Activated CD8-positive, alpha-beta memory T cell treated with anti-CD3 and anti-CD28 coated beads, Interleukin-2, amount 50 U/mL, for 1 hour (primary cell): Measurements from ENCODE around the gene DNAJC11.
"Not testable (repeated sequence)": the region's sequence is repeated elsewhere in the genome, so short reads cannot be mapped to it uniquely, and the experiment has no call there.

Experiments used
- DNase-seq: peaks from one replicate; pipeline ENCODE4 v3.0.0-alpha.2; 2020; ENCODE audit errors: extremely low read depth

The DNAJC11 gene

DNA sequence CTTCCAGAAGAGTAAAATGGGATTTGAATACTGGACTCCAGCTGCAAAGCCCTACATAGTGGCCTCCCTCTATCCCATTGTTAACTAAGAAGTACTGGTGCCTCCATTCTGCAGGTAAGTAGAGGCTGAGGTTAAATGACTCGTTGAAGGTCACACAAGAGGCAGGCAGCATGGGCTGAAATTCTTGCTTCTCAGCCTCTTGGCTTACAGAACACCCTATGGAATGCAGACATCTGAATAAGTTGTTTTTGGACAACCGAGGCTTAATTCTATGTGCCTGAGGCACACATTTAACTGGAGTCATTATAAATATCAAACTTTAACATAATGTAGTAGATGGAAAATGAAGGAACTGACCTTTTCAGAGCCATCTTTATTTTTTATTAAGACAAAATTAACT, 5.7 kb downstream of the DNAJC11 start:
- no peak for DNase-seq

DNA sequence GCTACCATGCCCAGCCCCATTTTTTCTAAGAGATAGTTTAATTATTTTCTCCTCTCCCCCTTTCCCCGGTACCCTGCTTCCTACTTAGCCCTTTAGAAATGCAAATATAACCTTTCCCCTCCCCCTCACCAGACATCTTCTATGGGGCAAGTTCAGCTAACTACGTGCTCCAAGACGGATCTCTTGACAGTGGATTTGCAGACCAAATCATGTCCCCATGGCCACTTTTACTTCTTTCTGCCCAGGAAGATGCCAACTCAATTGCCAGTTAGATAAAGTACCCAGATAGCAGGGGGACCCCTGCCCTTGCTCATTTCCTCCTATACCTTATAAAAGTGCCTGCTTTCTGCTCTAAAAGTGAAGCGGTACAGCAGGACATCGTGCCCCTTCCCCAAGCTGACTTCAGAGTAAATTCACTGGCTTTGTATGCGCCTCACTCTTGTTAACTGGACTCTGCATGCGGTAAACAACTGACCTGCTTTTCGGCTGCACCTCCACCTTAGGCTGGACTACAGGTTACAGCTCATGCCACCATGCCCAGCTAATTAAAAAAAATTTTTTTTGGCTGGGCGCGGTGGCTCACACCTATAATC, 7.4 kb downstream of the DNAJC11 start:
- DNase-seq = no peak

DNA sequence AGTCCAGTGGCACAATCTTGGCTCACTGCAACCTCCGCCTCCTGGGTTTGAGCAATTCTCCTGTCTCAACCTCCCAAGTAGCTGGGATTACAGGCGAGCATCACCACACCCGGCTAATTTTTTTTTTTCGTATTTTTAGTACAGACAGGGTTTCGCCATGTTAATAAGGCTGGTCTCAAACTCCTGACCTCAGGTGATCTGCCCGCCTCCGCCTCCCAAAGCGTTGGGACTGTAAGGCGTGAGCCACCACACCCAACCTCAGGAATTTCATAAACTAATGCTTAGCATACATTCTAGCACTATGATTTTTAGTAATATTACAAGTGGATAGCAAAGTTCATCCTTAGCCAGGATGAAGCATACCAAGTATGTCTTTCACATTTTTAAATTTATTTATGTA, 8.7 kb downstream of the DNAJC11 start:
- no peak for DNase-seq

DNA sequence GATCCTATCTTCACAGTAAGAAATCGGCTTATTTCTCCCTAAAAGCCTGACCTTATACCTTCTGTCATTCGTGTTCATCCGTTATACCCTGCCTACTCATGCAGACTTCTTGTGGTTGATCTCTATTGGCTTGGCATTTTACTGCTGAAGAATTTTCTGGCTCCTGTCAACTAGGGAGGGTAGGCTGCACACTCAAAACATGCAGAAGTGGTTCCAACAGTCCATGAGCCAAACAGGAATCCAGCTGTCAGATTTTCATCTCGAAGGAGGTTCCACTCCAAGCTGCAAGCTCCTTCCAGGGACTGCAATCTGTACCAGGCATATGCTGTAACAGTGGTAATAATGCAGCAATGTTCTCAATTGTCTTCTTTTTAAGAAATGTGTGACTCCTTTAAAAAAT, 10.1 kb downstream of the DNAJC11 start:
- DNase-seq = no peak

DNA sequence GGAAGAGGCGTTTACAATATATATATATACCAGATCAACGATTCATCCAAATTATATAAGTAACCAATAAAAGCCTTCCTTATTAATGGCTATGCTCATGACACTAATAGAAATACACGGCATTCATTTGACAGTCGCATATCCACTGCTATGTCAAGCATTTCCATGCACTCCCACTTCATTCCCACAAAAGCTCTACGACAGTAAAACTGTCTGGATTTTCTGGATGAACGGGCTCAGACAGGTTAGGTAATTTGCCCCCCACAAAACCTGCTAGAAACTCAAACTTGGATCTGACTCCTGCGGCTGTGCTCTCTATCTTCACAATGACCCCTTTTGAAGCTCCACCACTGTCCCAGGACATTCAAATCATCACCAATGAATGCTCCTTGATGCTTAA, 11.4 kb downstream of the DNAJC11 start:
- DNase-seq = no peak

- no peak for DNase-seq
Measured at GRCh38 chr1:6688757-6689156, 12.9 kb downstream of the DNAJC11 start.

GRCh38 chr1:6688001-6688400, 13.6 kb downstream of the DNAJC11 start:
- DNase-seq = no peak

- DNase-seq = no peak
Measured at GRCh38 chr1:6686294-6686693, 15.3 kb downstream of the DNAJC11 start.

- DNase-seq = no peak
Measured at GRCh38 chr1:6685381-6685780, 16.2 kb downstream of the DNAJC11 start.

- DNase-seq = no peak
Measured at GRCh38 chr1:6683434-6683833, 18.2 kb downstream of the DNAJC11 start.

DNA sequence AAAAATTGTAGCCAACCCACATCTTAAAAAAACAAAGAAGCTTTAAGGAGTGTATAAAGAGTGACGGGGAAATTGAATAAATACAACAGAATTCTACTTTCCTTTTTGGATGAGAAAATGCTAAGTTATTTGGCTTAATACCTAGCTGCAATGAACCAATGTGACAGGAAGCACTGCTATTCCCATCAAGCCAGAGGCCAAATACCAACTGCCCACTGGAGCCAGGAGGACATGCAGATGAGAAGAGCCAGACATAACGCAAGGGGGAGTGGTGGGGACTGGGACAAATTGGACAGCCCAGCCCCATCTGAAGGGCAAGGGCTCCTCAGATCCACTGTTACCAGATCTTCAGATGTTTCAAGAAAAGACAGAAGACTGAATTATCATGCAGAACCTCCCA, 25.7 kb downstream of the DNAJC11 start:
- DNase-seq = no peak

GRCh38 chr1:6674771-6675170, 26.8 kb downstream of the DNAJC11 start:
- DNase-seq = no peak

DNA sequence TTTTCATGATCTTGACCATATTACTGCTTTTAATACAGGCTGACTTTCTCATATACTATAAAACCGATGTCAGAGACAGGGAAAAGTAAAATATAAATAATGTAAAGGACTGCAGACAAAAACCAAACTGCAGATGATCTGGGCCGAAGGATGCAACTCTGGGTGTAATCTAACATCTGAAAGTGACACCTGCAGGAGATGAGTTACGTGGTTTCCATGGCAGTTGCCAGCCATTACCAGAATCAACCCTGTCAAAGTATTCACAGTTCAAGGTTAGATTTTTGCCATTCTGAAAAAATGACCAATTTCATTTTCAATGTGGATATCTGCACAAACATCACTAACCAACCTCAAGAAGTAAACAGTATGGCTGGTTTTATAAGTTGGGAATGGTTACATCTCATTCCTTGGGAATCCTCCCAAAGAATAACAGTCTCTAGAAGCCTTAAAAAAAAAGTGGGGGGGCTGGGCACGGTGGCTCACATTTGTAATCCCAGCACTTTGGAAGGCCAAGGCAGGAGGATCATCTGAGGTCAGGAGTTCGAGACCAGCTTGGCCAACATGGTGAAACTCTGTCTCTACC, 27.7 kb downstream of the DNAJC11 start:
- no peak for DNase-seq

DNA sequence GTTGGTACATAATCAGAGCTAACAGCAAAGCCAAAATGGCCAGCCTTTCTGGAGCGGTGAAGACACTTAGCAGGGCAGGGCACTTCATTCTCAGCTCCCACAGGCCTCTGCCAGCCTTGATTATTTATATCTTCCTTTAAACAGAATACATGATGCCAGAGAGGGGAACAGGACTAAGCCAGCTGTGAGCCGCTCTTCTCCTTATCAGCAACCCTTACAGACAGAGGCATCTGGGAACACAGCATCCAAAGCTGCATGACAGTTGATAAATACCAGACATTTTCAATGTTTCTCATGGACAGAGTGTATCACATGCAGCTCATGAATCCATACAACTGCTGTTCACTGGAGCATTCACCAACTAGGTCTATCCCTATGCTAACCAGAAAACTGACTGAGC, 29.1 kb downstream of the DNAJC11 start:
- no peak for DNase-seq

DNA sequence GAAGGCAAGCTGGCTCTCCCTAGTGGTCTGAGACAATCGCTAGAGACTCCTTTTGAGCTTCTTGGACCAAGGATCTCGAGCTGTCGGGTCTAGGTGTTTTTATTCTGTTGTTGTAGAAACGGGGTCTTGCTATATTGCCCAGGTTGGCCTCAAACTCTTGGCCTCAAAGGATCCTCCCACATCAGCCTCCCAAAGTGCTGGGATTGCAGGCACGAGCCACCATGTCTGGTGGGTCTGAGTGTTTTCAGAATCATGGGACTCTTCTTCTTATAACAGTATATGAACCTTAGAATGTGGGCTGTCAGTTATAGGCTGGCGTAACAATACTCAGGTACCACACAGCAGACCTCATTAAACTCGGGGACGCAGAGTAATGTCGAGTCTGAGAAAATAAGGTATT, 33.1 kb downstream of the DNAJC11 start:
- no peak for DNase-seq

DNA sequence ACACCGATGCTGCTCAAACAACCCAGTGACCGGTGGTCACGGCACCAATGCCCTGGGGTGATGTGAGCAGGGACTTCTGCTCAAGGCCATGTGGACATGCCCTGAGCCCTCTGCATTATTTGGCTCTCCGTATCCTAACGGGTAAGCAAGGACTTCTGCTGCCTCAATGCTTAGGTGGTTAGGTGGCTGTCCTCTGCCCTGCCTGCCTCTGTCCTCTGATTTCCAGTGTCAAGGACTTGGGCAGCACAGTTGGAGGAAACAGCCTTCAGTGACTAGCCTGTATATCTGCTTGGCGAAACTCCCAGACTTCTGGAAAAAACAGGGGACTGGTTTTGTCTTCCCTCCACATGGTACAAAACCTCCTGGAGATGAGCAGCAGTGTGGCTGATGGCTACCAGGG, 34.5 kb downstream of the DNAJC11 start:
- DNase-seq = no peak

DNA sequence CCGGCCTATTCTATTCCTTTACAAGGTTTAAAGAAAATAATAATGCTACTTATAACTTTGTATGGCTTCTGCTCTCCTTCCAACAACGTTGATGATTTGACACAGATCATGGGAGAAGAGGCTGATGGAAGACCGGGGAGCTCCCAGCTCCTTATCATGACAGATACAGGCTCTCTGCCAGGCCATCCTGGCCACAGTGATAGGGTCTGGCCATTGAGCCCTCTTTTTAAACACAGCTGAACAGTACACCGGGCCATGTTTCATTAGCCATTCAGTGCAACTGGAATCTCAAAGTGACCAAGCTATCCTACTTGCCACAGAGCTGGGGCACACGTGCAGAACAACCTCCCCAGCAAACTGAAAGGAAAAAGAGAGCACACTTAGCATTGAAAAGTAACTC, 34.9 kb downstream of the DNAJC11 start:
- DNase-seq = no peak

- DNase-seq = not testable (repeated sequence)
Measured at GRCh38 chr1:6662468-6662867, 39.1 kb downstream of the DNAJC11 start.

DNA sequence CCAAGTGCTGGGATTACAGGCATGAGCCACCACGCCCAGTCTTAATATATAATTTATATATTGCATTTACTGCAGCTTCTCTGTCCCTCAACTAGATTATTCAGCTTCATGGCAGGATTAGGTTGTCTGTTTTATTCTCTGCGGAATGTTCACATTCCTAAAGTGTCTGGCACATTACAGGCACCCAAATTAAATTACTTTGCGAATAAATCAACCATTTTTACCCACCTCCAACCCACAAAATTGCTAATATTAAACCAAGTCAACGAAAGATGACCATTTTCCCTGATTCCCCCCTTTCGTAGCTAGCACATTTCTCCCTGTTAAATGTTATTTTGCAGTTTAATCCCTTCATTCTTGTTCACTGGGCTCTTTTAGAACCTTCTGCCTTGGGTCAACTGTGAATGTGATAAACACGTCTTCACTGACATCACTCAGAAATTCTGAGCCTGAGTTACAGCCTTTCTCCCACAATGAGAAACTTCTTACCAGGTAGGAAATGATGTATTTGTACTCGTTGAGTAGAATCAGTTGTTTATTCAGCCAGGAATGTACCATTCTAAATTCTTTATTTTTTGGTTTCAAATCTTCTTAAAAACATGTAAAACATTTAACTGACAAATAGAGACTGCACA, 41.1 kb downstream of the DNAJC11 start:
- DNase-seq = no peak

GRCh38 chr1:6658359-6659060, 43.1 kb downstream of the DNAJC11 start:
- DNase-seq = no peak

GRCh38 chr1:6657138-6657537, 44.5 kb downstream of the DNAJC11 start:
- DNase-seq = no peak

- DNase-seq = no peak
Measured at GRCh38 chr1:6653436-6654290, 48.0 kb downstream of the DNAJC11 start.
